Sigmoid colon (tissue), 7 donors: ENCODE results near the gene HOXC5. TPM values are rescaled to one million over a fixed set of nuclear protein-coding genes. Genes with fewer than 3 reads are reported as not detected.

ENCODE experiments used
- DNase-seq: peaks from one replicate; pipeline ENCODE4 v3.0.0-alpha.2; 2019
- H3K27ac ChIP-seq, 4 donors: fragments of 200-600 bp; sonication (generic); one replicate each; pipeline ENCODE4 v1.5.1; 2016 to 2019; ENCODE audit warnings: mild to moderate bottlenecking in 1 of 4
- H3K27me3 ChIP-seq, 3 donors: fragments of 200-600 bp; sonication (generic); one replicate each; pipeline ENCODE4 v1.5.1; 2019; ENCODE audit warnings: mild to moderate bottlenecking in 1 of 3
- H3K36me3 ChIP-seq, 4 donors: fragments of 200-600 bp; sonication (generic); one replicate each; pipeline ENCODE4 v1.5.1; 2016 to 2019
- H3K4me1 ChIP-seq, 4 donors: fragments of 200-600 bp; sonication (generic); one replicate each; pipeline ENCODE4 v1.5.1; 2017 to 2019
- H3K4me3 ChIP-seq, 4 donors: fragments of 200-600 bp; sonication (generic); one replicate each; pipeline ENCODE4 v1.5.1; 2017 to 2019; ENCODE audit warnings: mild to moderate bottlenecking in 2 of 4, moderate library complexity in 1 of 4
- H3K9me3 ChIP-seq, 4 donors: fragments of 200-600 bp in 3 of 4; sonication (generic) in 3 of 4; one replicate each; pipeline versions ENCODE4 v1.5.1 to v1.6.1; 2013 to 2019
- CTCF ChIP-seq, 4 experiments: fragments of 450-650 bp in 3 of 4; fragments of 200-600 bp in 1 of 4; IDR thresholded peaks; one replicate each; pipeline ENCODE4 v1.5.1; 2016 to 2019; ENCODE audit warnings: antibody characterized with exemption in 4 of 4, mild to moderate bottlenecking in 3 of 4, moderate library complexity in 2 of 4
- EP300 ChIP-seq, 4 donors: sonication (generic); formaldehyde crosslinking; IDR thresholded peaks; one replicate each; pipeline ENCODE4 v1.6.1; 2017; ENCODE audit warnings: antibody characterized with exemption in 4 of 4
- POLR2A ChIP-seq, 2 donors: fragments of 450-650 bp; IDR thresholded peaks; one replicate each; pipeline ENCODE4 v1.6.1; 2016; ENCODE audit warnings: antibody characterized with exemption in 2 of 2, mild to moderate bottlenecking in 2 of 2, moderate library complexity in 2 of 2
- POLR2AphosphoS5 ChIP-seq, 4 donors: sonication (generic); formaldehyde crosslinking; IDR thresholded peaks; one replicate each; pipeline ENCODE4 v1.6.1; 2017; ENCODE audit warnings: antibody characterized with exemption in 4 of 4
- WGBS, 2 donors: extraction: QIAGEN DNeasy Blood & Tissue Kit; methylation state at CpG; one replicate each; pipeline ENCODE4 v1.1.7; 2013; 5-methylcytosine and 5-hydroxymethylcytosine counted together
- intact Hi-C: fragments of 100-400 bp; cut with DNase I; formaldehyde crosslinking; loops from one replicate; pipeline ENCODE4 v1.15.1; 2023
- polyA plus RNA-seq, 3 donors: library from polyadenylated mRNA; stranded (reverse); fragments of 200-250 nt; gene quantifications; one replicate each; pipeline ENCODE4 v1.2.3, GENCODE V29; 2013
- total RNA-seq, 4 donors: library from RNA; depleted of rRNA; stranded (reverse); fragments of >200 nt; gene quantifications; one replicate each; pipeline ENCODE4 v1.1.0, GENCODE V29; 2016
- donor health status: healthy with polysubstance abuse.
- donor health status: Bipolar disorder and iron deficiency.
- donor health status: healthy.

The HOXC5 gene
- total and polyA plus RNA-seq, 7 donors = 0.03 to 1.4 TPM; not detected in 5

GRCh38 chr12:53988541-53989226 is 44.2 kb upstream of the HOXC5 start:
- Histone ChIP-seq H3K27me3 (peaks cover 89 to 100% (median 100%) of the 10 kb centered on the region in 3 donors), H3K36me3 (no peaks in the 10 kb centered on the region), H3K4me3 (no peak overlapping the region), H3K9me3 (no peaks in the 10 kb centered on the region), H3K4me1 (peaks cover 0 to 32% (median 21%) of the 10 kb centered on the region in 4 donors), H3K27ac (no peak overlapping the region)
- TF ChIP-seq EP300 (IDR thresholded peaks at IDR 0.05) (no peak), CTCF (IDR thresholded peaks at IDR 0.05) (no peak), POLR2A (IDR thresholded peaks at IDR 0.05) (no peak), POLR2AphosphoS5 (IDR thresholded peaks at IDR 0.05) (no peak)
- intact Hi-C loops = no loop called here
- 8 to 17% methylated on average over 5 of the region's 5 CpGs for WGBS, 2 donors
- DNase-seq = no peak

GRCh38 chr12:53989227-53990113 is 43.4 kb upstream of the HOXC5 start:
- peaks cover 0 to 34% (median 24%) of the 10 kb centered on the region in 4 donors for H3K4me1 ChIP-seq
- H3K4me3 ChIP-seq = no peak overlapping the region
- TF ChIP-seq EP300 (IDR thresholded peaks at IDR 0.05) = no peak
- no peak for TF ChIP-seq CTCF (IDR thresholded peaks at IDR 0.05)
- TF ChIP-seq POLR2A (IDR thresholded peaks at IDR 0.05) = no peak
- TF ChIP-seq POLR2AphosphoS5 (IDR thresholded peaks at IDR 0.05) = no peak
- DNase-seq = no peak
- 3 to 4% methylated on average over 28 of the region's 28 CpGs for whole genome bisulfite sequencing, 2 donors
- H3K27me3 ChIP-seq = peaks cover 89 to 100% (median 100%) of the 10 kb centered on the region in 3 donors
- H3K36me3 ChIP-seq = no peaks in the 10 kb centered on the region
- H3K27ac ChIP-seq = no peak overlapping the region
- no peaks in the 10 kb centered on the region for H3K9me3 ChIP-seq
- intact Hi-C loops = no loop called here

- H3K4me3 ChIP-seq = no peak overlapping the region
- peaks cover 89 to 100% (median 100%) of the 10 kb centered on the region in 3 donors for H3K27me3 ChIP-seq
- TF ChIP-seq POLR2A (IDR thresholded peaks at IDR 0.05) = no peak
- TF ChIP-seq POLR2AphosphoS5 (IDR thresholded peaks at IDR 0.05) = no peak
- no peak for TF ChIP-seq CTCF (IDR thresholded peaks at IDR 0.05)
- no peak for TF ChIP-seq EP300 (IDR thresholded peaks at IDR 0.05)
- 5 to 7% methylated on average over 27 of the region's 27 CpGs for WGBS, 2 donors
- no peak overlapping the region for H3K27ac ChIP-seq
- no peaks in the 10 kb centered on the region for H3K9me3 ChIP-seq
- H3K4me1 ChIP-seq = peaks cover 0 to 34% (median 24%) of the 10 kb centered on the region in 4 donors
- DNase-seq = no peak
- intact Hi-C loops = no loop called here
- no peaks in the 10 kb centered on the region for H3K36me3 ChIP-seq
These were observed 42.4 kb upstream of the HOXC5 start for GRCh38 chr12:53990311-53991076.

- H3K4me1 ChIP-seq = peaks cover 0 to 34% (median 23%) of the 10 kb centered on the region in 4 donors
- no peak for DNase-seq
- H3K9me3 ChIP-seq = no peaks in the 10 kb centered on the region
- intact Hi-C loops = no loop called here
- H3K27ac ChIP-seq = no peak overlapping the region
- peaks cover 89 to 100% (median 100%) of the 10 kb centered on the region in 3 donors for H3K27me3 ChIP-seq
- no peak overlapping the region for H3K4me3 ChIP-seq
- 4 to 9% methylated on average over 8 of the region's 8 CpGs for WGBS, 2 donors
- H3K36me3 ChIP-seq = no peaks in the 10 kb centered on the region
- no peak for TF ChIP-seq POLR2A (IDR thresholded peaks at IDR 0.05)
- TF ChIP-seq POLR2AphosphoS5 (IDR thresholded peaks at IDR 0.05) = no peak
- no peak for TF ChIP-seq EP300 (IDR thresholded peaks at IDR 0.05)
- no peak for TF ChIP-seq CTCF (IDR thresholded peaks at IDR 0.05)
These were observed 41.8 kb upstream of the HOXC5 start for GRCh38 chr12:53991077-53991460.
